RWPE1 (cell line): ENCODE data around the gene FCAR.
"Not testable (repeated sequence)": the region's sequence is repeated elsewhere in the genome, so short reads cannot be mapped to it uniquely, and the experiment has no call there.

Experiments
- CTCF ChIA-PET: fragments of 350-600 bp; sonication (Branson Sonifier 250); formaldehyde crosslinking; extraction: SDS; loops from one replicate; lab custom pipeline; 2021; lab: Yijun Ruan, JAX
- POLR2A ChIA-PET: fragments of 400-600 bp; formaldehyde crosslinking; extraction: SDS; loops from one replicate; lab custom pipeline; 2020; ENCODE audit warnings: antibody characterized with exemption; ENCODE audit not compliant: low non-redundant PET; lab: Yijun Ruan, JAX
- DNase-seq: peaks from one replicate; pipeline ENCODE4 v3.0.0; 2012; ENCODE audit warnings: low spot score
- H3K27ac ChIP-seq: fragments of 450-650 bp; 2 replicates; pipeline ENCODE4 v1.5.1; 2017
- CTCF ChIP-seq: fragments of 450-650 bp; conservative IDR thresholded peaks from 2 replicates; pipeline ENCODE4 v1.5.1; 2017; ENCODE audit warnings: low read depth, mild to moderate bottlenecking

FCAR gene

GRCh38 chr19:54938906-54939305, 64.9 kb downstream of the FCAR start:
- no peak for TF ChIP-seq CTCF
- ChIA-PET CTCF (no interaction called here), POLR2A (no interaction called here)
- no peak overlapping the region for H3K27ac ChIP-seq
- no peak for DNase-seq

- POLR2A ChIA-PET, DNase-seq, H3K27ac ChIP-seq, CTCF ChIA-PET: not testable (repeated sequence)
These were observed 65.5 kb downstream of the FCAR start for GRCh38 chr19:54939538-54939937.
